GM19351 (cell line): ENCODE measurements around the gene PPP6C.
"Not testable (repeated sequence)": the region's sequence is repeated elsewhere in the genome, so short reads cannot be mapped to it uniquely, and the experiment has no call there.

Experiments
- ATAC-seq: cut with Tn5 transposase; IDR thresholded peaks from one replicate; pipeline ENCODE4 v1.9.1; 2021; ENCODE audit warnings: mild to moderate bottlenecking, moderate library complexity; ENCODE audit not compliant: unreplicated experiment

The PPP6C gene

GRCh38 chr9:125142560-125143376 is 46.8 kb downstream of the PPP6C start:
- ATAC-seq, result peak; percentile 25

- no peak for ATAC-seq
These were observed 47.9 kb downstream of the PPP6C start for GRCh38 chr9:125141751-125142150.

- ATAC-seq, result no peak
These were observed 48.4 kb downstream of the PPP6C start for GRCh38 chr9:125141251-125141650.

- ATAC-seq, result no peak
These were observed 49.0 kb downstream of the PPP6C start for GRCh38 chr9:125140576-125140975.

GRCh38 chr9:125137200-125137599 is 52.4 kb downstream of the PPP6C start:
- no peak for ATAC-seq

- no peak for ATAC-seq
These were observed 54.6 kb downstream of the PPP6C start for GRCh38 chr9:125134976-125135375.

GRCh38 chr9:125133403-125134329 is 55.9 kb downstream of the PPP6C start:
- ATAC-seq, result no peak

GRCh38 chr9:125131778-125132177 is 57.8 kb downstream of the PPP6C start:
- ATAC-seq, result no peak

- peak; percentile 94 for ATAC-seq
These were observed 63.4 kb downstream of the PPP6C start for GRCh38 chr9:125126019-125126746.

- no peak for ATAC-seq
These were observed 64.1 kb downstream of the PPP6C start for GRCh38 chr9:125125523-125125922.

- ATAC-seq, result no peak
These were observed 68.5 kb downstream of the PPP6C start for GRCh38 chr9:125121146-125121545.

GRCh38 chr9:125119643-125120286 is 69.8 kb downstream of the PPP6C start:
- no peak for ATAC-seq

GRCh38 chr9:125118696-125119095 is 70.9 kb downstream of the PPP6C start:
- ATAC-seq, result not testable (repeated sequence)

GRCh38 chr9:125114503-125114902 is 75.1 kb downstream of the PPP6C start:
- ATAC-seq, result not testable (repeated sequence)

GRCh38 chr9:125110464-125110863 is 79.1 kb downstream of the PPP6C start:
- ATAC-seq, result no peak

- not testable (repeated sequence) for ATAC-seq
These were observed 81.1 kb downstream of the PPP6C start for GRCh38 chr9:125108541-125108940.

- ATAC-seq, result no peak
These were observed 83.2 kb downstream of the PPP6C start for GRCh38 chr9:125106285-125106893.

GRCh38 chr9:125103770-125104460 is 85.7 kb downstream of the PPP6C start:
- ATAC-seq, result no peak

GRCh38 chr9:125103021-125103420 is 86.6 kb downstream of the PPP6C start:
- no peak for ATAC-seq

GRCh38 chr9:125100822-125101221 is 88.8 kb downstream of the PPP6C start:
- no peak for ATAC-seq
